ENCODE measurements around the gene CCL22.
"Not testable (repeated sequence)": the region's sequence is repeated elsewhere in the genome, so short reads cannot be mapped to it uniquely, and the experiment has no call there.

The CCL22 gene

GRCh38 chr16:57391708-57392107, 33.1 kb downstream of the CCL22 start:
- no peak for DNase-seq

- DNase-seq, result no peak
These were observed 34.1 kb downstream of the CCL22 start for GRCh38 chr16:57392694-57393093.

- peak in 1 of 56 donors; percentile 37 for DNase-seq
These were observed 35.9 kb downstream of the CCL22 start for GRCh38 chr16:57394444-57394843.

- DNase-seq, result no peak
These were observed 36.4 kb downstream of the CCL22 start for GRCh38 chr16:57395026-57395425.

GRCh38 chr16:57396786-57397185, 38.2 kb downstream of the CCL22 start:
- DNase-seq, result no peak

GRCh38 chr16:57397493-57397892, 38.9 kb downstream of the CCL22 start:
- not testable (repeated sequence) for DNase-seq

GRCh38 chr16:57401943-57402640, 43.5 kb downstream of the CCL22 start:
- no peak for DNase-seq

- peak in 6 of 56 donors; percentile 16 to 65 (median 28) for DNase-seq
These were observed 45.6 kb downstream of the CCL22 start, which contains the start of gene CCL17 for GRCh38 chr16:57403965-57404817. Gene CCL17 (plus strand): TSS chr16:57404767. CDS start chr16:57413933, 9,166 bp downstream.

- no peak for DNase-seq
These were observed 46.5 kb downstream of the CCL22 start for GRCh38 chr16:57405097-57405496.

GRCh38 chr16:57406881-57407280, 48.3 kb downstream of the CCL22 start:
- peak in 1 of 56 donors; percentile 11 for DNase-seq

GRCh38 chr16:57407521-57408353, 49.2 kb downstream of the CCL22 start:
- DNase-seq, result no peak

- peak in 1 of 56 donors; percentile 29 for DNase-seq
These were observed 50.5 kb downstream of the CCL22 start for GRCh38 chr16:57409065-57409464.

- DNase-seq, result no peak
These were observed 51.4 kb downstream of the CCL22 start for GRCh38 chr16:57409870-57410587.

- DNase-seq, result no peak
These were observed 52.9 kb downstream of the CCL22 start for GRCh38 chr16:57411362-57411976.

- DNase-seq, result no peak
These were observed 54.0 kb downstream of the CCL22 start for GRCh38 chr16:57412584-57412983.

- DNase-seq, result no peak
These were observed 54.7 kb downstream of the CCL22 start for GRCh38 chr16:57413301-57413730.

GRCh38 chr16:57413733-57414132, 55.1 kb downstream of the CCL22 start:
- no peak for DNase-seq
